Stimulated activated CD4-positive, alpha-beta T cell treated with anti-CD3 and anti-CD28 coated beads, Interleukin-4, amount 100 ng/mL, for 48 hours (primary cell): ENCODE results near the gene CNOT1.
"Not testable (repeated sequence)": the region's sequence is repeated elsewhere in the genome, so short reads cannot be mapped to it uniquely, and the experiment has no call there.

Source experiments
- DNase-seq, 2 donors: peaks; one replicate each; pipeline ENCODE4 v3.0.0-alpha.2; 2020; ENCODE audit warnings: low read depth in 2 of 2

CNOT1 gene

DNA sequence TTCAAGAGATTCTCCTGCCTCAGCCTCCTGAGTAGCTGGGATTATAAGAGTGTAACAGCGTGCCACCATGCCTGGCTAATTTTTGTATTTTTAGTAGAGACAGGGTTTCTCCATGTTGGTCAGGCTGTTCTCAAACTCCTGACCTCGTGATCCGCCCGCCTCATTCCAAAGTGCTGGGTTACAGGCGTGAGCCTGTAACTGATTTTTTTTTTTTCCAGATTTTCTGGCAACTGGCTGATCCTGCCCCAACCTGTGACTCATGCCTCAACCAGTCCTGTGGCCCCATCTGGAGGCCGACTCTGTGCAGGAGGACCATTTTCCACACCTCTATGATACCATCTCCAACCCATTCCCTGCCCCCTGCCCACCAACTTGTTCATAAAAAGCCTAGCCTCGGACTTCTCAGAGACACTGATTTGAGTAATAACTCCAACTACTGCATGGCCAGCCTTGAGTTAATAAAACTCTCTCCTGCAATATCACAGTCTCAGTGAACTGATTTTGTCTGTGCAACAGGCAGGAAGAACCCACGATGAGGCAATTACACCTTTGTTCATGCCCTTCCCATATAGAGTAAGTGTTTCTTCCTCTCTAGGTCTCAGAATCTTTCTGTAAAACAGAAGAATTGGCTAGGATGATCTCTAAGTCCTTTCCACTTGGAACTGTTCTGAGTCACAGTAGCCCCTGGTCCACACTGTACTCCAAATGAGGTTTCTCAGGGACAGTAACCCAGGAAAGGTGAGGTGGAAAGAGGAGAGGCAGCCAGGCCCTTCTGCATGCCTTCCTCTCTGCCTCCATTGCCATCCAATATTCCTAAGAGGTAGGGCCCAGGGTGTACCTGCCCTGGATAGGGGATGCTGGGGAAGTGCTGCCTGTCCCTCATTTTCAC is 8.8 kb upstream of the CNOT1 start:
- no peak for DNase-seq

DNA sequence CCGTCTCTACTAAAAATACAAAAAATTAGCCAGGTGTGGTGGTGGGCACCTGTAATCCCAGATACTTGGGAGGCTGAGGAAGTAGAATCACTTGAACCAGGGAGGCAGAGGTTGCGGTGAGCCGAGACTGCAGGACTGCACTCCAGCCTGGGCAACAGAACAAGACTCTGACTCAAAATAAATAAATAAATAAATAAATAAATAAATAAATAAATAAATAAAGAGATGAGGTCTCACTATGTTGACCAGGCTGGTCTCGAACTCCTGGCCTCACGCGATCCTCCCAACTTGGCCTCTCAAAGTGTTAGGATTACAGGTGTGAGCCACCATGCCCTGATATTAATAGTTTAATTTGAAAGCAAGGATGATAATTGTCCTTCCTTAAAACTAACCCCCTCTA is 7.4 kb upstream of the CNOT1 start:
- not testable (repeated sequence) for DNase-seq

DNA sequence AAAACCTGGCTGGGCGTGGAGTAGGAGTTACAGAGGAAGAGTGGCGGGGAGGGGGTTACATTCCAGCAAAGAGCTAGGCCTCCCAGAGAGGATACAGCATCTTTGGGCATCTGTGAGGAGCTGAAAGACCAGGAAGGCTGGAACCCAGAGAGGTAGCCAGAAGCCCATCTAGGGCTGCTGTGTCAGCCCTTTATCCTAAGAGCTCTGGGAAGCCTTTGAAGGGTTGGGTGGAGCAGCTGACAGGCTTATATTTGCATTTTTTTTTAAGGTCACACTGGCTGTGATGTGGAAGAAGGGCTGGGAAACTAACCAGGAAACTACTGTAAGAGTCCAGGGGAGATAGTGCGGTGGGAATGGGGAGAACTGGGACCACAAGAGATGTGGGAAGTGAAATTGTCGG is 6.8 kb upstream of the CNOT1 start:
- DNase-seq = no peak

DNA sequence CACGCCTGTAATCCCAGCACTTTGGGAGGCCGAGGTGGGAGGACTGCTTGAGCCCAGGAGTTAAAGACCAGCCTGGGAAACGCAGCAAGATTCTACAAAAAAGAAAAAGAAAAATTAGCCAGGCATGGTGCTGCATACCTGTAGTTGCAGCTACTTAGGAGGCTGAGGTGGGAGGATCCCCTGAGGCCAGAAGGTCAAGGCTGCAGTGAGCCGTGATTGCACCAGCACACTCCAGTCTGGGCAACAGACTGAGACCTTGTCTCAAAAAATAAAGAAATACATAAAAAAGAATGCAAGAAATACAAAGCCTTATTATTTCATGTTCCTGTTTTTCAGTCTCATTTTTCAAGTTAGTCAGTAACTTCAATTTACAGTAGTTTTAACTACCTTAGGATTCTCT is 5.9 kb upstream of the CNOT1 start:
- DNase-seq = no peak

DNA sequence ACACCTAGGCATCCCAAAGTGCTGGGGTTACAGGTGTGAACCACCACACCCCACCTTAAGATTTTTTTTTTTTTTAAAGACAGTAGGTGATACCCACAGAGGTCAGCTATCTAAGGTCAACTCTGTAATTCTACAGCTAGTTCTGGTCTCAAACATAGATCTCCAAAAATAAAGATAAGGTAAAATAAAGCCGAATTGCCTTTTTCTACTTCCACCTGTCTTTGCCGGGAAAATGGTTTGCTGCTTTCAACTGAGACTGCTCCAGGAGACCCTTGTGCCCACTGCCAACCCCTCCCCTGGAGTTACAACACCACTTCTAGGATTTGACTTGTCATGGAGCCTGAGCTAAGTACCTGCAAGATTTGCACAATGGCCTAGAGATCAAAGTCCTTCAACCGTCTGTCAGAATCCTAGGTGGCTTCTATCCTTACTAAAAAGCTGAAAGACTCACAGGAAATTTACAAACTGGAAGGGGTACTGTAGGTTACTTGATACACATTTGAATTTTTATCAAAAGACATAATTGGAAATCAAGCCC is 4.7 kb upstream of the CNOT1 start:
- no peak for DNase-seq

DNA sequence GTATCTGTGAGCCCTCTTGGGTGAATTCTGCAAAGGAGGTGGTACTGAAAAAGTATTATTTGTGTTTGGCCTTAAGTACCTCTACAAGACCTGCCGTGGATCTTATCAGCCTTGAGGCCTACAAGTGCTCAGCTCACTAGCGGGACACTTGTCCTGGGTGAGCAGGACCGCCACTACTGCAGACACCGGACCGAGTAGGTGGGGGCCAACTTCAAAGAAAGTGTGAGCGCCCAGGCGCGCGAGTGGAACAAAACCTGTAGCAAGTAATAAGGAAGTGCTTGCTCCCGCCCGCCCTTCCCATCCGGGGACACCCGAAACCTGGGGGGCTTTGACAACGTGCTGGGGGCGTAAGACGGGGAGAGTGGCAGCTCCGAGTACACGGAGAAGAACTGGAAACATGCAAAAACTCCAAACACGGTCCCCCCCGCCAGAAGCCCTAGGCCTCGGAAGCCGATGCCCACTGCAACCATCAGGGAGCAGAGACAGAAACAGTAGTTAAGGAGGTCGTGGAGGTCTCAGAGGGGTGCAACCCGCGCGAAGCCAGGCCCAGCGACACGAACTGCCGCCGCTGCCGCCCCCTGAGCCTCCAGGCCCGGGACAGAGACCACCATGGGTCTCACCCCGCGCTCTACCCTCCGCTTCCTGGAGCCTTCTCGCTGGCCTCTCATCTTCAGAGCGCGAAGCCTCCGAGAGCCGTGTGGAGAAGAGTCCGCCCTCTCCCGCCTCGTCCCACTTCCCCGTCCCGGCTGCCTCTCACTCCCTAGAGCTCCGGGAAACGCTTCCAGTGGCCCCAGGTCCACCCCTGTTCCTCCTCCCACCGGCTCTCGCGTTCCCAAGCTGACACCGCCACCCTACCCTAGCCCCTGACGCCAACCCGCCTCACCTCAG is 537 bp downstream of the CNOT1 start:
- peak; percentile 30 to 42 for DNase-seq

DNA sequence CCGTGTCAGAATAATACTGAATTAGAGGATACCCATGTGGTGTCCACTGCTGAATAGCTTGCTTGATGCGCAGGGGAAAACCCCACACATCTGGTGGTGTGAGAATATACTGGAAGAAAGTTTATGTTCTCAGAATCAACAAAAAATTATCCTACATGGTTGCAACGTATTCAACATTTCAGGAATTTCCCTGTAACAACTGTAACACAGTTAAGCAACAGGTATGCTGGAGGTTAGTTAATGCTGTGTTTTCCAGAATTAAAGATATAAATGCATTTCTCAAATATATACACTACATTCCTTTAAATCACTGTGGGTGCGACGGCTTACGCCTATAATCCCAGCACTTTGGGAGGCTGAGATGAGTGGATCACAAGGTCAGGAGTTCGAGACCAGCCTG is 5.4 kb downstream of the CNOT1 start:
- no peak for DNase-seq

DNA sequence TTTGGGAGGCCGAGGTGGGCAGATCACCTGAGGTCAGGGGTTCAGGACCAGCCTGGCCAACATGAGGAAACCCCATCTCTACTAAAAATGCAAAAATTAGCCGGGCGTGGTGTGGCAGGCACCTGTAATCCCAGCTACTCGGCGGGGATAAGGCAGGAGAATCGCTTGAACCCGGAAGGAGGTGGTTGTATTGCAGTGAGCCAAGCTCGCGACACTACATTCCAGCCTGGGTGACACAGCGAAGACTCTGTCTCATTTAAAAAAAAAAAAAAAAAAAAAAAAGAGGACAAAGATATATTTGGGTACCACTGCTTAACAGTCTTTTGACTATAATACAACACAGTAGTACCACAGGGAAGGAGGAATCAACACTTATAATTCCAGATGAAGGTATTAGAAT is 9.2 kb downstream of the CNOT1 start:
- no peak for DNase-seq

DNA sequence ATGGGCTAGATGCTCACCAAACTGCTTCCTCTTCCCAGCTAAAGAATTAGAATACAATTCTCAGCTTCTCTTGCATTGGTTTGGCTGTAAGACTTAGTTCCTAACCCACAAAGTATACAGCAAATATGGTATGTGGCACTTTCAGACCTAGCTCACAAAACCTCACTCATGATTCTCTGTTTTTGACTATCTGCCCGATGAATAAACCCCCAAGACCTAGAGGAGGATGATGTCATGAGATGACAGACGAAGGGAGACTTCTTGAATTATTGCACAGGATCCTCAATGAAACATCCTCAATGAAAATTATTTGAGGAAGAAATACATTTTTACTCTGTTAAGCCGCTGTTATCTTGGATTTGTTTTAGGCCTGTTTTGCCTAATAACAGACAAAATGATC is 14.3 kb downstream of the CNOT1 start:
- no peak for DNase-seq

DNA sequence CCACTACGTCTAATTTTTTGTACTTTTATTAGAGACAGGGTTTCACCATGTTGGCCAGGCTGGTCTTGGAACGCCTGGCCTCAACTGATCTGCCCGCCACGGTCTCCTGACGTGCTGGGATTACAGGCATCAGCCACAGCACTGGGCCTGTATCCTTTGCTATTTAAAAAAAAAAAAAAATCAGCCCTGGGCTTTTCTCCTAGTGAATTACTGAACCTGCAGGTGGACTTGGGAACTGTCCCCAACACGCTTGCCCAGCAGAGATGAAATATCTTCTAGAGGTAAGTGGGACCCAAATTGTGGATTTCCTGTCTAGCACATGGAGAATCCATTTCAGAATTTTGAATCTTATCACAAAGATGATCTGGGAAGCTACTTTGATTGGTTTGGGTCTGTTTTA is 14.8 kb downstream of the CNOT1 start:
- no peak for DNase-seq

DNA sequence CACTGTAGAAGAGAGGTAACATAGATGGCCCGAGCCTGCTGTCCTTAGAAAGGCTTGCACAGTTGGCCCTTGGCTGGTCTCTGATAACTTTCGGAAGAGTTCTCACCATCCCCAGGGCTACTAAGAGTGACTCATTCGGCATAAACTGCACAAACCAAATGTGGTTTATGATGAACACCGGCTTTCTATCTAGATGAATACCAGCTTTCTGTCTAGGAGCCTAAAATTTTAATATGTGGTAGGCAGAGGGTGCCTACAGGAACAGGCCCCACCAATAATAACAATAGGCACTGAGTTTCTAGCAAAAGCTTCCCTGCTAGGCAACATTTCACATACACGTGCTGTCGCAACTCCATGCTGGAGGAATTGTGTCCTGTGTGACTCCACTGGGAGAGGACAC is 15.4 kb downstream of the CNOT1 start:
- no peak for DNase-seq

DNA sequence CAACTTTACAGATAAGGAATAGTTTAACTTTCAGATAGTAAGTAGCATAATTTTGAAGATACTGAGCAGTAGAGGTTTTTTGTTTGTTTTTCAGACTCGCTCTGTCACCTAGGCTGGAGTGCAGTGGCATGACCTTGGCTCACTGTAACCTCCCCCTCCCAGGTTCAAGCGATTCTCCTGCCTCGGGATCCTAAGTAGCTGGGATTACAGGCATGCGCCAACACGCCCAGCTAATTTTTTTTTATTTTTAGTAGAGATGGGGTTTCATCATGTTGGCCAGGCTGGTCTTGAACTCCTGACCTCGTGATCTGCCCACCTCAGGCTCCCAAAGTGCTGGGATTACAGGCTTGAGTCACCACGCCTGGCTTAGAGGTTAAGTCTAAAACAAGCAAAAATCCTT is 16.7 kb downstream of the CNOT1 start:
- not testable (repeated sequence) for DNase-seq

DNA sequence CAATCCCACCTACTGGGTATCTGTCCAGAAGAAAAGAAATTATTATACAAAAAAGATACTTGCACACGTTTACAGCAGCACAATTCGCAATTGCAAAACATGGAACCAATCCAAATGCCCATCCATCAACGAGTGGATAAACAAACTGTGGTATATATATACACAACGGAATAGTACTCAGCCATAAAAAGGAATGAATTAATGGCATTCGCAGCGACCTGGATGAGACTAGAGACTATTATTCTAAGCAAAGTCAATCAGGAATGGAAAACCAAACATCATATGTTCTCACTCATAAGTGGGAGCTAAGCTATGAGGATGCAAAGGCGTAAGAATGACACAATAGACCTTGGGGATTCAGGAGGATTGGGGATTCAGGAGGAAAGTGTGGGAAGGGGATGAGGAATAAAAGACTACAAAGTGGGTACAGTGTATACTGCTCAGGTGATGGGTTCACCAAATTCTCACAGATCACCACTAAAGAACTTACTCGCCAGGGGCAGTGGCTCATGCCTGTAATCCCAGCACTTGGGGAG is 21.0 kb downstream of the CNOT1 start:
- DNase-seq = no peak

DNA sequence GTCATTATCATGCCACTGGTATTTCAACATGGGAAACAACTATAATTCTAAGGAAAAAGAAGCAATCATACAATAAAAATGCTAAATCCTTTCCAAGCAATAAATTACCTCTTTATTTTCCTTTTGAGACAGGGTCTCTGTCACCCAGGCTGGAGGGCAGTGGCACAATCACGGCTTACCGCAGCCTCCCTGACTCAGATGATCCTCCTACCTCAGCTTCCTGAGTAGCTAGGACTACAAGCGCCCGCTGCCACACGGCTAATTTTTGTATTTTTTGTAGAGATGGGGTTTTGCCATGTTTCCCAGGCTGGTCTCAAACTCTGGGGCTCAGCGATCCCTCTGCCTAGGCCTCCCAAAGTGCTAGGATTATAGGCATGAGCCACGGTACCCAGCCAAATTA is 24.1 kb downstream of the CNOT1 start:
- no peak for DNase-seq

DNA sequence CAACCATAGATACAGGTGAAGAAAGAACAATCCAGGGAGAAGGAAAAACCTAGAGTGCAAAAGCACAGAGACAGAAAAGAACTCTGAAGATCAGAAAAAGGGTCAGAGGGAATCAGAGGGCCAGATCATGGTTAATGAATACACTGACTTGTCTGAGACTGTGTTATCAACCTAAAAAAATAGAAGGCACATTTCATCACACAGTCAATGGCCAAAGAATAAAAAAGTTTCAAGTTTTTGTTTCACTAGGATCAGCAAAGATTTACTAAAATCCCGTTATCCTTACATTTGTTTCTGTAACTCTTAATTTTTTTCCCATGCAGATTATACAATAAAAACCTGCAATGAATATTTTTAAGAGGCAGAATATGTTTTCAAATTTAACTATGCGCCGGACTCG is 38.5 kb downstream of the CNOT1 start:
- DNase-seq = no peak

DNA sequence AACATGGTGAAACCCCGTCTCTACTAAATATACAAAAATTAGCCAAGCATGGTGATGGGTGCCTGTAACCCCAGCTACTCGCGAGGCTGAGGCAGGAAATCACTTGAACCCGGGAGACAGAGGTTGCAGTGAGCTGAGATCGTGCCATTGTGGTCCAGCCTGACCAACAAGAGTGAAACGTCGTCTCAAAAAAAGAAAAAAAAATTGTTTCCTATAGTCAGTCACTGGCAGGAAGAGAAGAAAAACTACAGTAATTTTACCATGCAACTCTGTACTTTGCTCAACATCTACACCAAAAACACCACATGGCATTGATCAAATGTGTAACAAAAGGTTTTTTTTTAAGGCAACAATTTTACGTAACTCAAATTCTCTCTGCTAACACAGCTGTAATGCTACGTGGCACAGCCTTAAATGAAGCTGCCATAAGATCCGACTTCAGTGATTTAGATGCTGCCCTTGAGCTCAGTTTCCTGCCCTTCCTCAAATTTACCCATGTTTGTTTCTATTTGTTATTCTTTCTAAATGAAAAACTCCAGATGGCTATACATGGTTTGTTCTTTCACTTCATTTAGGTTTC is 40.2 kb downstream of the CNOT1 start:
- DNase-seq = no peak

DNA sequence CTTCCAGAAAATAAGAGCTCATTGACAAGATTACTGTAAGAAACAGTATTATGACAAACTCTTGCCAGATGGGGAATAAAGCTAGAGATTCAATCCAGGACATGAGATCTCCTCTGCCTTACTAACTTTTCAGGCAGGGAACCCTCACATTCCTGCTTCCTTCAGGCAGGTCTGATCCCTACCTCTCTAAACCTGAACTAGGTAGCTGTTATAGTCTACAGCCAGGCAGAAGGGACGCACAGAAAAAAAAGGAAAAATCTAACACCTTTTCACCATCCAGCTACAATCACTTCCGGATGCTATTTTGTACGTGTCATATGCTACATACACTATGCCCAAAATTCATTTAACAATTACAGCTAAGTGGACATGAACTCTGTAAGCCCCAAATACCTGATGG is 41.2 kb downstream of the CNOT1 start:
- no peak for DNase-seq

DNA sequence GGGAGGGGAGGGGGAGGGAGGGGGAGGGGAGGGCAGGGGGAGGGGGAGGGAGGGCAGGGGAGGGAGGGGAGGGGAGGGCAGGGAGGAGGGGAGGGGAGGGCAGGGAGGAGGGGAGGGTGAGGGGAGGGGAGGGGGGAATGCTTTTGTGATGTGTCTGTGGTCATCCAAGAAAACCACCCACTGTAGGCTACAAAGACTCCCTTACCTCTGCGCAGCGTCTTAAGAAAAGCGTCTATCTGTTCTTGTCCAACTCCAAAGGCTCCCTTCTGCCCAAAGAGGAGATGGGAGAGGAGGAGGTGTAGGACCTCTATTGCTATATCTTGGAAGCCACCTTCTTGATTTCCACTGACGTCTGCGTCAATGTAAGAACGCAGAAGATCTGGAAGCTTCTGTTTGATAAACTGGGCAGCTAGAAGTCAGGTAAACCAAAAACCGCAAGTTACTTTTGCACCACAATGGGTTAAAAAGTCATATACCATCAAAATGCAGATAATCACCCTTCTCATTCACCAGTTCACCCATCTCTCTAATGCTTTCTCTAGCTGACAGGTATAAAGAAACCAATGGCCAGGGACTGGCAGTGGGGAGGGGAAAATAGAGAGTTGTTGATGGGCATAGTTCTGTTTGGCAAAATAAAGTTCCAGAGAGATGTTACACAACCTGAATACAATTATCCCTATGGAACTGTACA is 43.1 kb downstream of the CNOT1 start:
- DNase-seq = no peak

DNA sequence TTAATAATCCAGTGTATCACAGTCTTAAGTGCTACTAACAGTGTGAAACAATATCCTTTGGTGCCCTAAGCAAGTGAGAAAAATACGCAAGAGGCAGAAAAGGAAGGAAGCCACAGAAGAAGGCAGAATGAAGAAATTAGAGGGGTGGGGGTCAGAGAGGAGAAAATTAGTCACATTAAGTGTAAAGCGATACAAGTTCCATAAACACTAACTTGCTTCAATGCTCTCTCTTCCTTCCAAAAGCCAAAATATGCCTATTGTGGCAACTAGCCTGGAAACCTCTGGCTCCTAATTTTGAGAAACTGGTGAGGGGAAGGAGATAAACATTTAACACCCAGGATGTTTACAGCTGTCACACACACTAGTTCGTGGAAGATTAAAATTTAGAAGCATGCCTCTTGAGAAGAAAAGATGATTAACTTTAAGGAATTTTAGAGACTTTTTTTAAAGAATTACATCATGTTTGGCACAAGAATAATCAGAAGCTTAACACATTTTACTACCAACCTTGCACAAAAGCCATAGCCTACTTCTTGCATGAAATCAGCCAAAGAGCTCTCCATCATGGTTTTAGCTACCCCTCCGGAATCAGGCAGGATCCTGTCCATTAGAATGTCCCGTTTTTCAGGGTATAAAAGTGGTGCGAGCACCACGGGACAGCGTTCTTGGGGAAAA is 44.7 kb downstream of the CNOT1 start:
- DNase-seq = no peak

DNA sequence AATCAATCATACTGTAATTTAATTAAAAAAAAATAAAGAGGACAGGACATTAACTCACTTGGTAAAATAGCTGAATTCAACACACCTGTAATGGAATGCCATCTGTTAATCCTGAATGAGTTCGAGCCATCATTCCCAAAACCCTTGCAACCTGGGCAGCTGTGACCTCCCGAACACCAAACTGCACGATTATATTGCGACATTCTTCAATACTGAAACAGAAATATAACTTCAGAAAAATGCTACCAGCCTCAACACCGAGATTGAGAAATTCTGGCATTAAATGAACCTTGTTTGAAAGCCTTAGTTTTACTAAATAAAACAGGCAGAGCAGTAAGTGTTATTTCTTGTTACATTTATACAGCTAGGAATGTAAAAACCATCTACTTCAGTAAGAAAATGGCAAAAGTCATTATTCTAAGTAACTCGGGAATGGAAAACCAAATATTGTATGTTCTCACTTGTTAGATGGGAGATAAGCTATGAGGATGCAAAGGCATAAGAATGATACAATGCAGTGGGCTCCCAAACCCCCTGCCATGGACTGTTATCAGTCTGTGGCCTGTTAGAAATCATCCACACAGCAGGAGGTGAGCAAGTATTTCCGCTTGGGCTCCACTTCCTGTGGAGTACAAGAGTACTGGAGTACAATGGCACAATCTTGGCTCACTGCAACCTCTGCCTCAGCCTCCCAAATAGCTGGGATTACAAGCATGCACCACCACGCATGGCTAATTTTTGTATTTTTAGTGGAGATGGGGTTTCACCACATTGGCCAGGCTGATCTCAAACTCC is 46.5 kb downstream of the CNOT1 start:
- DNase-seq = no peak
